CD4-positive, alpha-beta T cell treated with Interleukin-17A for 4 hours (primary cell): ENCODE results near the gene KRT3.

ENCODE experiments used
- DNase-seq: peaks from one replicate; pipeline ENCODE4 v3.0.0-alpha.2; 2020; ENCODE audit warnings: mixed read lengths

KRT3 gene

GRCh38 chr12:52795694-52796428 lies at the start of gene KRT3:
Gene KRT3, minus strand, starts transcription at chr12:52796117. Its CDS starts 75 bp downstream, at chr12:52796042.
- no peak for DNase-seq

DNA sequence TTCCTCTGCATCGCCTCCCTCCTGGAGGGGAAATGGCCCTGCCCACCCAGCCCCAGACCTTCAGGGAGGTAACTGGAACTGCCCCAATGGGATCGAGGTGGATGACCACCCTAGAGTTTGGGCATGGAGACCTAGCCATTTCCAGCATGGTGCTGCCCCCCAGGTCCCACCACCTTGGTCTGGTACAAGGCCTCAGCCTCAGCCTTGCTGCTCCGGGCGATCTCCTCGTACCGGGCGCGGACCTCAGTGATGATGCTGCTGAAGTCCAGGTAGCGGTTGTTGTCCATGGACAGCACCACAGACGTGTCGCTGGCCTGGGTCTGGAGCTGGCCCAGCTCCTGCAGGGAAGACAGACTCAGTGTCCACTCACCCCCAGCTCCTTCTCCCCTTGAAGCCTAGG lies 48.5 kb upstream of the KRT3 start:
- no peak for DNase-seq

GRCh38 chr12:52839436-52840105 lies 43.7 kb upstream of the KRT3 start:
- no peak for DNase-seq

GRCh38 chr12:52838609-52839435 lies 42.9 kb upstream of the KRT3 start:
- no peak for DNase-seq

DNA sequence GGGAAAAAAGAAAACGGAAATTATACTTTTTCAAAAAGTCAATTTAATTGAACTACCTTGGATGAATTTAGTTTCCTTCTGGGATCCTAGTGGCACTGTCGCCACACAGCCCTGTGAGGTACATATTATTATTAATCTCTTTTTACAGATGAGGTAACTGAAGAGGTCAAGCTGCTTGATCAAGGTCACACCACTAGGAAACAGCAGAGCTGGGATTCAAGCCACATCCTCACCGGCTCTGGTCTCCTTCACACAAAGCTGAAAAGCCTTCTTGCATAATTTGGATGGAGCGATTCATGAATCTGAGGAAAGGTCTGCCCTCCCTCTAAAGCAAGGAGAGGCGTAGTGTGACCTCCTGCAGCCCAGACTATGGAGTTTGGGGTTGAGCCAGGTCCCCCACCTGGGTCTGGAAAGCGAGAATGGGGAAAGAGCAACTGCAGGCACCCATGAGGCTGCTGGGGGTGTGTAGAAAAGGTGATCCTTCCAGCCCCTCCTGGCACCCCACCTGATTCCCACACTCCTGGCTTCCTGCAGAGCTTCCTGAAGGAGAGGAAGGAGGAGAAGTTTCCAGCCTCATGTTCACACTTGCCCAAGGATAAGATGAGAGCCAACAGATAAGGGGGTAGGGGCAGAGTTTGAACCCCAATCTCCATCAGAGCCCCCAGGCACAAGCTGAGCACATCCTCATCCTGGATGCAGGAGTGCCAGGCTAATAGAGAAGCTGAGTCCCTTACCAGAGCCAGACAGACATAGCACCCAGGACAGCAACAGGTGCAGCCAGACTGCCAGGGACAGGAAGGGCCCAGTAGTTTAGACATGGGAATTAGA lies 42.1 kb upstream of the KRT3 start:
- DNase-seq, result no peak

GRCh38 chr12:52837413-52837741 lies 41.5 kb upstream of the KRT3 start:
- no peak for DNase-seq

GRCh38 chr12:52836491-52837412 lies 40.8 kb upstream of the KRT3 start:
- DNase-seq, result no peak

DNA sequence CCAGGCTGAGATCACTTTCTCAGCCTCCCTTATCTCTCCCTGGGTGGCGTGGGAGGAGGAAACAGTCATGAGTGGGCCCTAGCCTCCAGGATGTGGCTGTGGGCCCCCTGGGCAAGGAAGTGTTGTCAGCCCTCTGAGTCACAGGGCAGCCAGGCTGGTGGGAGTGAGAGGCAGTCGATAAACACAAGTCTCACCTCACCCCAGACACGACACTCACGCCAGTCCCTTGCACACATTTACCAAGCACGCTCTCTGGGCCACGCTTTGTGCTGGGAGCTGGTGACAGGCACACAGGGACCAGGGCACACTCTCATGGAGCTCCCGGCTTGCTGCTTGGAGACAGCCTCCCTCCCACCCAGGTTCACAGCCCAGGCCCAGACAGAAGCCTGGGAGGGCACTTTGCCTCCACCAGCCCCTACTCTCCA lies 40.1 kb upstream of the KRT3 start:
- DNase-seq, result peak; percentile 56

DNA sequence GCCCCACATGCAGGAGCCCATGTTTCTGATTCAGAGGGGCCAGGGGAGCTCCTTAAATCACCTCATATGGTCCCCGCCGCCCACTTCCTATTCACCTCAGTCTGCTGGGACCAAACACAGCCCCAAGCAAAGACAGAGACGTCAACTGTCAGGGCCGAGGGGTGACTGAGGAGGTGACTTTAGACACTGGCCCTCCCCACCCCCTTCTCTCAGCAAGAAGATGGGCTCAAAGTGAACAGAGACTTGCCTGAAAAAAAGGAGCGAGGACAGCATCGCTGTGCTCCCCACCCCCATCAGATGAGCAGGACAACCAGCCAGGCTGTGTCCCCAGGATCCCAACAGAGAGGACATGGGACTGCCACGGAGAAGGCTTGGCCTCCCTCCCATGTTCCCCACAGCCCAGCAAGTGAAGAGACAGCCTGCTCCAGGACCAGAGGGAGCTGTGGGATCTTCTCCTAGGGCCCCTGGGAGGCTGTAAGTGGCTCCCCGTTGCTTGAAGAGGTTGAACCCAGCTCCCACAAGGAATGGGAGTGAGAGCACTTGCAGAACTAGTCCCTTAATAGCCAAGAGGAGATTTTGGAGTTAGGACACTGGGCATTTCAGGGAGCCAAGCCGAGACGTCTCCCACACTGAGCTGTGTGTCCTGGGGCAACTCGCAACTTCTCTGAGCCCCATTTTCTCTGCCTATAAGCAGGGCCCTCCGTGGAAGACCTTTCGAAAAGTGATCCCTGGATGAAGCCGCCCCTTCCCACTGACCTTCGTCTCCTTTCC lies 39.5 kb upstream of the KRT3 start:
- no peak for DNase-seq

DNA sequence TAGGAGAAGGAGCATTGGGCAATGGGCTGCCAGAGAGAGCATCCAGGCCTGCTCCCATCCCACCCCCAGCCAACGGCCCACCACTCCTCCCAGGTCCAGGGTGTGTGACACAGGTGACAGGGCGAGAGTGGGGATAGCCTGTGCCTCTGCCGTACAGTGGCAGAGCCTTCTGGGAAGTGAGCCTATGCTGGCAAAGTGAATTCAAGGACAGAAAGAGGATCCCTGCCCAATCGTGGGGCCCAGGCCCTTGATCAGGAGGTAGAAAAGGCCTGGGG lies 38.7 kb upstream of the KRT3 start:
- no peak for DNase-seq

DNA sequence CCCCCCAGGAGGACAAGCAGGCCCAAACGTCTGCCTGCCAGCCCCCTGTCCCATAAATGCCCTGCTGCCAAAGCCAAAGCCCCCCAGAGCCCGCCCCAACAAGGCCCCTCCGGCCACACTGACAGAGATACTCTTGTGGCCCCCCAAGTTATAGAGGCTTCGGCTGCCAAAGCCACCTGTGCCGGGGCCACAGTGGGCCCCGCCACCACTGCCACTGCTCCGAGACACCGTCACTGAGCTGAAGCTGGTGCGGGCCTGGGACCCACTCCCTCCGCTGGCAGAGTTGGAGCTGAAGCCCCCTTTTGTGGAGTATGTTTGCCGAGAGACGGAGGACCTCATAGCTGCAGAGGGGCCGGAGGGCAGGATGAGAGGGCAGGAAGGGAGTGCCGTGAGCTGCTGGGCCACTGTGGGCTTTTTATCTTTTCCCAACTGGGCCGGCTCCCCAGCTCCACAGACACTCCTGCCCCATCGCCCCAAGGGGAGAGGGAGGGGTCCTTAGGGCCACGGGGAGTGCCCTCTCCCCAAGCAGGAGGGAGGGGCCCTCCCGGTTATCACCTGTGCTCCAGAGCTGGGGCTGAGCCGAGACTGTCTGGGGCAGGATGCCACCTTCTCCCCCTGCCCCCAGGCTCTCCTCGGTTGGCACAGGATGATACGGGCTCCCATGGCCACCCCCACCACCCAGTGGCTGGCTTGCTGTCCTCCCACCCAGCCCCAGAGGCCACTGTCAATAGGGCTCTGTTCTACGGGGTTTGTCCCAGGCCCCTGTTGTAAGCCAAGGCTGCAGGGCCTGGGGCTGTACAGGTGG lies 38.2 kb upstream of the KRT3 start, which contains the start of gene KRT79:
TSS of gene KRT79 (minus strand) at position 390 of the 805 bp plus-strand sequence. CDS start at position 339, 51 bp downstream.
- no peak for DNase-seq

DNA sequence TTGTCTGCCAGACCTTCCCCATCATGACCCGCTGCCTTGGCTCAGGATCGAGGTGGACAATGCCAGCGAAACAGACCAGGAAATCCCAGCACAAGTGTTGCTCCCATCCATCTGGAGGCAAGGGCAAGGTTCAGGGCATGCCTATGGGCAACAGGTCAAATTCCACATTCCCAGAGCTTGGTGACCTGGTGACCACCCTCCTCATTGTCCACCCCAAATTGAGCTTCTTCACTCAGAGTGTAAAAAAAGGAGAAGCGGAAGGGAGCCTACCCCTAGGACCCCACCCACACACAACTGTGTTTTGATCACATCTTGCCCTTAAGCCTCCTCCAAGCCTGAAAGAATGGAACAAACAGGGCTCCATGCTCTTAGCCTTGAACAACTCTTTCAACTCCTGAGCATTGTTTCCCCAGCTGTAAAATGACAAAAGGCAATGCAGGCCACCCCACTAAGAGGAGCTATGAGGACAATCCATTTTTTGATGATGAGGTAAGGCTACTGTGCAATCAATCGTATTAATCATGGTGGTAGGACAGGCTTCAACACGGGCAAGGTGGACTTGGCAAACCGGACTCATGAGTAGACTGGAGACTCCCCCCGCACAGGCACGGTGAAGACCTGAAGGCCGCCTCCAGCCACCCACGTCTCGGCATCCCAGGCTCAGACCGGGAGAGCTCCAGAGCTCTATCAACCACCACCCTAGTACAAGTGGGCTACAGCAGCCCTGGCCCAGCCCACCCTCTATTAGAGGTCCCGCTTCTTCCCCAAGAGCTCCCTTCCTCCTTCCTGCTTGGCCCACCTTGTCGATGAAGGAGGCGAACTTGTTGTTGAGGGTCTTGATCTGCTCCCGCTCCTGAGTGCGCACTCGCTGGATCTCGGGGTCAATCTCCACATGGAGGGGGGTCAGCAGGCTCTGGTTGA lies 37.3 kb upstream of the KRT3 start:
- no peak for DNase-seq

DNA sequence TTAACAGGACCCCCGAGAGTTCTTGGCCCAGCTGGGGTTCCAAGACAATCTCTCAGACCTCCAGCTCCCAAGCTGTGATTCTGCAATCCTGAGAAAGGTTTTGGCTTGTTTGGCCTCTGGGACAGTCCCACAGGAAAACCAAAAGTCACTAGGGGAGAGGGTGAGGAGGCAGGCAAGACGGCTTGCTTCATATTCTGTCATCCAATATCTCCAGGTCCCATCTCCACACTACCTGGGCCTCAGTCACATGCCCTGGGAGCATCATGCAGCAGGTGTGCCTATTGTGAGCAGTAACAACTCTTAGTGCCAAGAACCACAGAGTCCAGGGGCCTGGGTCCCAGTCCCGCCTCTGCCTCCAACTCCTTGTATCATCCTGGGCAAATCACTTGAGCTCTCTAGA lies 36.5 kb upstream of the KRT3 start:
- no peak for DNase-seq

DNA sequence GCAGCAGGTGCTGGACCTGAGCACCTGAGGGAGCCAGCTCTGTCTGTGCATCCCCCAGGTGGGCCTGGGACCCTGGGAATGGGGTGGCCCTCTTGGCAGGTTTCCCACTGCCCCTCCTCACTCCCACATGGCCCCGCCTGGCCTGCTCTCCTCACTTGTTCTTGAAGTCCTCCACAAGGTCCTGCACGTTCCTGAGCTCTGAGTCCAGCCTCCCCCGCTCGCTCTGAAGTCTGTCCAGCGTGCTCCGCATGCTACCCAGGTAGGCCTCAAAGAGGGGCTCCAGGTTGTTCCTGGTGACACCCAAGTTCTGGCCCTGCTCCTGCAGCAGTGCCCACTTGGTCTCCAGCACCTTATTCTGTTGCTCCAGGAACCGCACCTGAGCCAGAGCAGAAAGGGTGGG lies 35.3 kb upstream of the KRT3 start:
- no peak for DNase-seq

DNA sequence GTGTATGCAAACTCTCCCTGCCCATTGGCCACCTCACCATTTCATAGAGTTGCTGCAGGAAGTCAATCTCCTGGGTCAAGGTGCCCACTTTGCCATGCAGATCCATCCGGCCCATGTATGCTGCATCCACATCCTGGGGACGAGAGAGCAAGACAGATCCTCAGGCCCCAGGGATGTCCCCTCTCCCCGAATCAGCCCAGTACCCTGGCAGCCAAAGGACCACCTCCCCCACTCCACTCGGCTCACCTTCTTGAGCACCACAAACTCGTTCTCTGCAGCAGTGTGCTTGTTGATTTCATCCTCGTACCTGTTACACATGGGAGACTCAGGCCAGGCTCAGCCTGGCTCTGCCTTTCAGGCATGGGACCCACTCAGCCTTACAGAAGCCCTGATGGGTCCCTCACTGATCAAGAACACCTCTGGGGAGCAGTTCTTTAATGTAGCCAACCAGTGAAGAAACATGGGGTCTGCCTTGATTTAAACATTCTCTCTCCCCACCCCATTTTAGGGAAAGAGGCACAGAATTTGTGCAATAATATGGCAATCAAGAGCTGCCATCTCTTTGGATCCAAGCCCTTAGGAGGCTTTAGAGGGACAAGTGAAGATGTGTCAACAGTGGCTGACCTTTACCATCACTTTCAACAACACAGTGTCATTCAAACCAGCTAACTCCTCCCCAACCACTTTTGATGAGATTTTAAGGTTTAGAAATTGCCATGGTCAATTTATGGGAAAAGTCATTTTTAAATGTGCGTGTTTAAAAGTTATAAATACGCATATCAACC lies 34.3 kb upstream of the KRT3 start:
- DNase-seq, result no peak

- no peak for DNase-seq
Observed at GRCh38 chr12:52828591-52829021, 32.7 kb upstream of the KRT3 start.

GRCh38 chr12:52828156-52828555 lies 32.2 kb upstream of the KRT3 start:
- DNase-seq, result no peak

DNA sequence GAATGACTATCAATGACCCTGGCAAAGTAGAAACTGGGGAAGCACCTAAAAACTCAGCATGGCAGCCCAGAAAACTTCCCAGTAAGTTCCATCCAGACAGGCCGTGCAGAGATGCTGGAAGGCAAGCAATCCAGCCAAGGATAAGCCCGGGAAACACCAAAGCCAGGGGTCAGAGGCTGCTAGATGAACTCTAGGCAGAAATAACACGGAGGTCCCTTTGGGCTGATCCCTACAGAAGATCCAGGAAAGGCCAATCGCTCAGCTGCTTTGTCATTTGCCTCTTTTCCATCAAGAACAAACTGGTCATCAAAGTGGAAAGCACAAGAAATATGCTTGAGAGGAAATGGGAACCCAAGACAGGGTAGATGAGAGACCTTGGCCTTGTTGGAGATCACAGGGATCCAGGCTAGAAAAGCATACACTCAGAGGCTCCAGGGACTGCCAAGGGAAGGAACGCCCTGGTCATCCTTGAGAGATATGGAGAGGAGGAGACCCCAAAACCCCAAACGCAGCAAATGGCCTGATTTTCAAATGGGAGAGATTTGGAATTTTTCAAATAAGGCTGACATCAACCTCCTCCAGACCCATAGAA lies 31.7 kb upstream of the KRT3 start:
- no peak for DNase-seq
